Measurements from ENCODE around the gene GRAMD2A.

Gene GRAMD2A

GRCh38 chr15:72168808-72169190 lies 28.8 kb downstream of the GRAMD2A start:
- no peak for DNase-seq (ENCODE audit: low spot score)

GRCh38 chr15:72168131-72168807 lies 29.3 kb downstream of the GRAMD2A start:
- DNase-seq (ENCODE audit: low spot score), result no peak

GRCh38 chr15:72167445-72167844 lies 30.1 kb downstream of the GRAMD2A start:
- no peak for DNase-seq (ENCODE audit: low spot score)

GRCh38 chr15:72166716-72167417 lies 30.7 kb downstream of the GRAMD2A start:
- no peak for DNase-seq (ENCODE audit: low spot score)

- no peak for DNase-seq (ENCODE audit: low spot score)
Measured at GRCh38 chr15:72163719-72164118, 33.9 kb downstream of the GRAMD2A start.

- no peak for DNase-seq (ENCODE audit: low spot score)
Measured at GRCh38 chr15:72162569-72162968, 35.0 kb downstream of the GRAMD2A start.

- DNase-seq (ENCODE audit: low spot score), result no peak
Measured at GRCh38 chr15:72161361-72162132, 36.0 kb downstream of the GRAMD2A start.

GRCh38 chr15:72160696-72161245 lies 36.8 kb downstream of the GRAMD2A start:
- DNase-seq (ENCODE audit: low spot score), result no peak

GRCh38 chr15:72156928-72157327 lies 40.7 kb downstream of the GRAMD2A start:
- no peak for DNase-seq (ENCODE audit: low spot score)

GRCh38 chr15:72155635-72156616 lies 41.7 kb downstream of the GRAMD2A start:
- DNase-seq (ENCODE audit: low spot score), result peak; percentile 77

- DNase-seq (ENCODE audit: low spot score), result no peak
Measured at GRCh38 chr15:72155003-72155621, 42.5 kb downstream of the GRAMD2A start.

GRCh38 chr15:72154316-72154715 lies 43.3 kb downstream of the GRAMD2A start:
- no peak for DNase-seq (ENCODE audit: low spot score)

- no peak for DNase-seq (ENCODE audit: low spot score)
Measured at GRCh38 chr15:72153269-72154000, 44.2 kb downstream of the GRAMD2A start.

GRCh38 chr15:72147418-72147817 lies 50.2 kb downstream of the GRAMD2A start:
- DNase-seq (ENCODE audit: low spot score), result no peak

- no peak for DNase-seq (ENCODE audit: low spot score)
Measured at GRCh38 chr15:72146934-72147333, 50.7 kb downstream of the GRAMD2A start.

- no peak for DNase-seq (ENCODE audit: low spot score)
Measured at GRCh38 chr15:72146221-72146620, 51.4 kb downstream of the GRAMD2A start.

- DNase-seq (ENCODE audit: low spot score), result no peak
Measured at GRCh38 chr15:72141171-72142084, 56.2 kb downstream of the GRAMD2A start.

GRCh38 chr15:72140088-72140487 lies 57.5 kb downstream of the GRAMD2A start:
- no peak for DNase-seq (ENCODE audit: low spot score)

- no peak for DNase-seq (ENCODE audit: low spot score)
Measured at GRCh38 chr15:72139667-72140066, 57.9 kb downstream of the GRAMD2A start.

Measured in SK-N-DZ (cell line).